Left renal cortex interstitium (tissue), 4 donors: ENCODE data around the gene BCAS4. TPM values are rescaled to one million over a fixed set of nuclear protein-coding genes. Genes with fewer than 3 reads are reported as not detected.

Experiments used
- DNase-seq, 4 donors: peaks; one replicate each; pipeline ENCODE4 v3.0.0-alpha.2; 2013; ENCODE audit warnings: low read depth in 4 of 4, low spot score in 2 of 4, missing footprints in 1 of 4
- polyA plus RNA-seq, 4 donors: library from polyadenylated mRNA; unstranded; fragments of 120-200 nt; gene quantifications; one replicate each; pipeline ENCODE4 v1.2.1, GENCODE V29; 2013; ENCODE audit not compliant: insufficient read length in 4 of 4

BCAS4 gene
- polyA plus RNA-seq, 4 donors = 5.1 to 5.8 (median 5.4) TPM

- DNase-seq = no peak
These were observed 25.8 kb downstream of the BCAS4 start for GRCh38 chr20:50820515-50821256.

GRCh38 chr20:50821257-50821921 lies 26.5 kb downstream of the BCAS4 start:
- no peak for DNase-seq

- no peak for DNase-seq
These were observed 27.1 kb downstream of the BCAS4 start for GRCh38 chr20:50821994-50822393.

- DNase-seq = no peak
These were observed 28.5 kb downstream of the BCAS4 start for GRCh38 chr20:50823319-50823718.

GRCh38 chr20:50824137-50824536 lies 29.3 kb downstream of the BCAS4 start:
- DNase-seq = no peak

- no peak for DNase-seq
These were observed 31.3 kb downstream of the BCAS4 start for GRCh38 chr20:50826121-50826520.

GRCh38 chr20:50828363-50829136 lies 33.7 kb downstream of the BCAS4 start:
- DNase-seq = no peak

GRCh38 chr20:50831622-50832021 lies 36.8 kb downstream of the BCAS4 start:
- DNase-seq = no peak

- no peak for DNase-seq
These were observed 39.7 kb downstream of the BCAS4 start for GRCh38 chr20:50834599-50835005.

GRCh38 chr20:50837532-50838321 lies 42.9 kb downstream of the BCAS4 start:
- DNase-seq = no peak

GRCh38 chr20:50838322-50838625 lies 43.4 kb downstream of the BCAS4 start:
- no peak for DNase-seq

- DNase-seq = no peak
These were observed 44.0 kb downstream of the BCAS4 start for GRCh38 chr20:50838707-50839385.

GRCh38 chr20:50842821-50843220 lies 48.0 kb downstream of the BCAS4 start:
- DNase-seq = no peak

- no peak for DNase-seq
These were observed 48.7 kb downstream of the BCAS4 start for GRCh38 chr20:50843331-50844276.

GRCh38 chr20:50844430-50845100 lies 49.7 kb downstream of the BCAS4 start:
- no peak for DNase-seq

GRCh38 chr20:50845566-50846215 lies 50.8 kb downstream of the BCAS4 start:
- DNase-seq = no peak

GRCh38 chr20:50848341-50848808 lies 53.5 kb downstream of the BCAS4 start:
- DNase-seq = no peak
